ENCODE measurements around the gene WDR35. TPM values are rescaled to one million over a fixed set of nuclear protein-coding genes. Genes with fewer than 3 reads are reported as not detected.

The WDR35 gene
- total and polyA plus RNA-seq, 8 donors, result 2.6 to 7.2 (median 3.8) TPM

DNA sequence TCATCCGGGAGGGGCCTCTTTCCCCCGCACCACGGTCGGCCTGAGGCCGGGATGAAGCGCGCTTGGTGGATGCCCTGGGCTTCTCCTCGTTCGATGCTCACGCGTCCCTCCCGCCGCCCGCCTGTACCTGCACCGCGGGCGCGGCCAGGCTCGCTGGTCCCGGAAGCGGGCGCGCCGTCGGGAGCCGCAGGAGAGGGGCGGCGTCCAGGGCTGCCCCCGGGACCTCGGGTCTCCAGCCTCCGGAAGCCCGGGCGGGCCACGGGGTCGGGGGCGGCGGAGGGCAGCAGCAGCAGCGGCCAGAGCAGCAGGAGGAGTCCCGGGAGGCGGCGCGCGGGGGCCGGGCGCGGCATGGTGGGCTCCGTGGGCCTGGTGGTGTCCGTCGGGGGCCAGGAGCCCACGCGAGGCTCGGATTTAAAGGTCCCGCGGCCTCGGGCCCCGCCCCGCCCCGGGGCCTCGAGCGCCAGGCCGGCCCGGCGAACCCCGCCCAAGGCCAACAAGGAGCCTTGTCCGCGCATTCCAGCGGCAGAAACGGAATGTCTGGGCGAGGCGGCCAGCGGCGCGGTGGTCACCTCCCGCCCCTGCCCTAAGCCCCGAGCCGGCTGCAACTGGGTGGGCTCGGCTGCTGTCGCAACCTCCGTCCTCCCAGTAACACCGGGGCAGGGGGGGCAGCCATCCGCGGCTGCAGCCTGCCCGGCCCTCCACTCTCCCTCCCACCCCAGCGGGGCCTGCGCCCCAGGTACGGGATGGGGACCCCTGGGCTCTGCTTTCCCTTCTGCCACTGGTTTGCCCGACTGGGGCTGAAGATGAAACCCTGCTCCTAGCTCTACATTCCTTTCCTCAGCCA, 22.6 kb upstream of the WDR35 start, which contains the start of gene MATN3:
TSS of gene MATN3 (minus strand) at position 387 of the 844 bp plus-strand sequence. CDS start at position 350, 37 bp downstream.
- intact Hi-C loops (cut with DNase I), result no loop called here
- FAIRE-seq (no peak), ATAC-seq (peak; percentile 71 to 94 (median 82)), DNase-seq (peak; percentile 22 to 73 (median 43))
- Histone ChIP-seq H3K27ac (no peak within 1 kb of the TSS), H3K9me3 (no peaks in the 10 kb centered on the region), H3K4me3 (peak within 1 kb of the TSS; percentile 37 to 59 (median 45)), H3K4me1 (no peaks in the 10 kb centered on the region), H3K36me3 (no peaks in the 10 kb centered on the region), H3K27me3 (no peaks in the 10 kb centered on the region)
- TF ChIP-seq, protein P1, sequence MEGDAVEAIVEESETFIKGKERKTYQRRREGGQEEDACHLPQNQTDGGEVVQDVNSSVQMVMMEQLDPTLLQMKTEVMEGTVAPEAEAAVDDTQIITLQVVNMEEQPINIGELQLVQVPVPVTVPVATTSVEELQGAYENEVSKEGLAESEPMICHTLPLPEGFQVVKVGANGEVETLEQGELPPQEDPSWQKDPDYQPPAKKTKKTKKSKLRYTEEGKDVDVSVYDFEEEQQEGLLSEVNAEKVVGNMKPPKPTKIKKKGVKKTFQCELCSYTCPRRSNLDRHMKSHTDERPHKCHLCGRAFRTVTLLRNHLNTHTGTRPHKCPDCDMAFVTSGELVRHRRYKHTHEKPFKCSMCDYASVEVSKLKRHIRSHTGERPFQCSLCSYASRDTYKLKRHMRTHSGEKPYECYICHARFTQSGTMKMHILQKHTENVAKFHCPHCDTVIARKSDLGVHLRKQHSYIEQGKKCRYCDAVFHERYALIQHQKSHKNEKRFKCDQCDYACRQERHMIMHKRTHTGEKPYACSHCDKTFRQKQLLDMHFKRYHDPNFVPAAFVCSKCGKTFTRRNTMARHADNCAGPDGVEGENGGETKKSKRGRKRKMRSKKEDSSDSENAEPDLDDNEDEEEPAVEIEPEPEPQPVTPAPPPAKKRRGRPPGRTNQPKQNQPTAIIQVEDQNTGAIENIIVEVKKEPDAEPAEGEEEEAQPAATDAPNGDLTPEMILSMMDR (IDR thresholded peaks at IDR 0.05), result no peak
- WGBS, 2 donors, result 2 to 3% methylated on average over 57 to 87 of the region's 87 CpGs

DNA sequence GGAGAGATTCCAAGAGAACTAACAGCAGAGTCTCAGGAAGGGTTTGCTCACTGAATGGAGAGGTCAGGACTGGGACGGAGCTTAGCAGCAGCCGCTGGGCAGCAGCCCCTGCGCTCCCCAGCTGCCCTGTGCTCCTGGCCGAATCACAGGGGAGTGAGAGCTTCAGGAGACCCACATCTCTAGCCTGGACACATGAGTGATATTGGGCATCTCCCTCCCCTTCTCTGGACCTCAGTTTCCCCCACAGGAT, 22.1 kb upstream of the WDR35 start:
- H3K4me1 ChIP-seq, result no peaks in the 10 kb centered on the region
- H3K4me3 ChIP-seq, result peak overlapping the region in 3 of 4 donors; percentile 37 to 59 (median 40)
- WGBS, 2 donors, result 12 to 30% methylated on average over 4 of the region's 4 CpGs
- no peaks in the 10 kb centered on the region for H3K27me3 ChIP-seq
- ATAC-seq (no peak), FAIRE-seq (no peak), DNase-seq (no peak)
- no peaks in the 10 kb centered on the region for H3K9me3 ChIP-seq
- H3K36me3 ChIP-seq, result no peaks in the 10 kb centered on the region
- TF ChIP-seq, protein P1 (IDR thresholded peaks at IDR 0.05), result no peak
- H3K27ac ChIP-seq, result no peak overlapping the region
- intact Hi-C loops (cut with DNase I), result no loop called here

DNA sequence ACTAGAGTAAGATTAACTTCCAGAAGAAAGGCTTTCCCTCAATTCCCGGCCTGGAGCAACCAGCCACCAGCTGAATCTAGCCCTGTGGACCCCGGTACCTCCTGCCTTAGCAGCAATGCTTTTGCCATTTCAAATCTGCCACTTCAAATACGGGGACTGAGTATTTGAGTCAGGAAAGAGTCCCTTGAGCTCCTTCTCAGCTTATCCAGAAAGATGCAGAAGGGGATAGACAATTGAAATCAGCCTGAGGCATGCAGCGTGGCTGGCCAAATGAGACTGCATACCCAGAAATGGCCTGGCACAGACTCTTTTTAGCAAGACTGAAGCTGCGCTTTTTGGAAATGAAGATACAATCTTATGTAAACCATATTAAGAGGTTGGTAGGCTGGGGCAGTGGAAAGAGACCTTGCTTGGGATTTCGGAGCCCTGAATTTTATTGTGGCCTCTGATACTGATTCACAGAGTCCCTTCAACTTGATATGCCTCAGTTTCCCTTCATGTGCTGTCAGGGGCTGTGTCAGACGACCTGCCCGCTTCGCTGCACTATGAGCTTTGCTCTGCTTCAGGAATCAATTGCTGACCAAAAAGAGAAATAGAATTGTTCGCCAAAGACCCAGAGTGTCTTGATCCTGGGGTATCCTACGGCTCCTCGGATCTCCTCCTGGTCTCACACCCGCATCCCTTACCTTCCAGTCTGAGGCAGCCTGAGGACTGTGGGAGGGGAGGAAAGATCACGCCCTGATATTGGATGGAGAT, 21.5 kb upstream of the WDR35 start:
- no peak overlapping the region for H3K27ac ChIP-seq
- ATAC-seq (no peak), FAIRE-seq (no peak), DNase-seq (no peak)
- no peaks in the 10 kb centered on the region for H3K27me3 ChIP-seq
- no peak overlapping the region for H3K4me3 ChIP-seq
- whole genome bisulfite sequencing, 2 donors, result 63 to 78% methylated on average over 14 of the region's 14 CpGs
- H3K36me3 ChIP-seq, result no peaks in the 10 kb centered on the region
- H3K4me1 ChIP-seq, result no peaks in the 10 kb centered on the region
- H3K9me3 ChIP-seq, result no peaks in the 10 kb centered on the region
- TF ChIP-seq, protein P1 (IDR thresholded peaks at IDR 0.05), result no peak
- intact Hi-C loops (cut with DNase I), result no loop called here

GRCh38 chr2:20008703-20009102, 18.8 kb upstream of the WDR35 start:
- H3K27me3 ChIP-seq, result no peaks in the 10 kb centered on the region
- TF ChIP-seq, protein P1 (IDR thresholded peaks at IDR 0.05), result no peak
- DNase-seq (no peak), FAIRE-seq (no peak), ATAC-seq (no peak)
- H3K9me3 ChIP-seq, result no peaks in the 10 kb centered on the region
- no peaks in the 10 kb centered on the region for H3K4me1 ChIP-seq
- intact Hi-C loops (cut with DNase I), result no loop called here
- 59 to 69% methylated on average over 5 of the region's 5 CpGs for WGBS, 2 donors
- no peak overlapping the region for H3K27ac ChIP-seq
- H3K36me3 ChIP-seq, result no peaks in the 10 kb centered on the region
- H3K4me3 ChIP-seq, result no peak overlapping the region

All from pancreas (tissue), 10 donors.